HG02642 (cell line): ENCODE data around the gene TGFBI.
A peak's percentile ranks its signal among the peaks of the same experiment; 100 is the strongest.

Experiments
- ATAC-seq: cut with Tn5 transposase; IDR thresholded peaks from one replicate; pipeline ENCODE4 v1.9.1; 2021; ENCODE audit warnings: mild to moderate bottlenecking; ENCODE audit not compliant: unreplicated experiment, poor library complexity

The TGFBI gene

DNA sequence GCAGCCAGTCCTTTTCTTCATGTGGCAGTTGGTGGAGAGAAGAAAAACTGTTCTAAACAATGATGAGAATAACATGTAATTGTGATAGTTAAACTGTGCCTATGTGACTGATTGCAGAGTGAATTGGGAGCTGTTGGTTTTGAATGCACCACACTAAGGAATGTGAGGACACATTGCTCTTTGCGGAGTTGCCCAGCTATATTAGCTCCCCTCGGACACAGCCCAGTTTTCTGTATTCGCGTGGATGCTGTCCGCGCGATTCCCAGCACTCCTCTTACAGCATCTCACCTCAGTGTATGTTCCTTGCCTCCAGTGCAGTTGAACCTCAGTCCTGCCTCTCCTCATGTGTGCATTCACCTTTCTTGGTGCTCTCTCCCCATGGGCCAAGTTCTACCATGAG is 32.2 kb downstream of the TGFBI start:
- no peak for ATAC-seq

DNA sequence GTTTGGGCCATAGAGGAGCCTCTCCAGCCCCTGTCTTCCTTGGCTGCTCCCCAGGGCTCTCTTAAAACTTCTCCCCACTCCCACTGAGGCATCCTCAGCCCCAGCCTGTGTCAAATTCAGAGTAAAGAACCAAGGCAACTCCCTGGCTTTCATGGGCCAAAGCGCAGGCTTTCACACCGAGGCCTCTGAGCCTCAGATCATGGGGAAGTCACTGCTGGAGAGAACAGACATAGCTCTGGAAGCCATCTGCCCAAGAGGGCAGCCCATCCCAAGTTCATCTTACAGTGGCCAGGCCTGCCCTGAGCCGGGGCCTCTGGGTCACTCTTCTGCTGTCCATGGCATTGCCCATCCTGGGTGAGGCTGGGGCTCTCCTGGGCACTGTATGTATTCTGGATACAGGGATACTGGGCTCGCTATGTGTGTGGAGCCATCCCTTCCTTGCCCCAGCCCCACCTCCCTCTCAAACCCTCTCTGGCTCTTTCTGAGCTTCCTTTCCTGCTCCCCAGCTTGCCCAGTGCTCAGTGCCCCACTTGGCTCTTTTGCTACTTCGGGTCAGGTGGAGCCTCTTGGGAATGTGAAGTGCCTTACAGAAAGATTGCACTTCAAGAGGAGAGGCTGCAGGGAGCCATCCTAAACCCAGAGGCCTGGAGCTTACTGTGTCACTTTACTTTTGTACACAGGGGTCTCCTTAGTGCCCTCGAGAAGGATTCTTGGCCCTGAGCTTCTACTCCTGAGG is 33.0 kb downstream of the TGFBI start:
- no peak for ATAC-seq

DNA sequence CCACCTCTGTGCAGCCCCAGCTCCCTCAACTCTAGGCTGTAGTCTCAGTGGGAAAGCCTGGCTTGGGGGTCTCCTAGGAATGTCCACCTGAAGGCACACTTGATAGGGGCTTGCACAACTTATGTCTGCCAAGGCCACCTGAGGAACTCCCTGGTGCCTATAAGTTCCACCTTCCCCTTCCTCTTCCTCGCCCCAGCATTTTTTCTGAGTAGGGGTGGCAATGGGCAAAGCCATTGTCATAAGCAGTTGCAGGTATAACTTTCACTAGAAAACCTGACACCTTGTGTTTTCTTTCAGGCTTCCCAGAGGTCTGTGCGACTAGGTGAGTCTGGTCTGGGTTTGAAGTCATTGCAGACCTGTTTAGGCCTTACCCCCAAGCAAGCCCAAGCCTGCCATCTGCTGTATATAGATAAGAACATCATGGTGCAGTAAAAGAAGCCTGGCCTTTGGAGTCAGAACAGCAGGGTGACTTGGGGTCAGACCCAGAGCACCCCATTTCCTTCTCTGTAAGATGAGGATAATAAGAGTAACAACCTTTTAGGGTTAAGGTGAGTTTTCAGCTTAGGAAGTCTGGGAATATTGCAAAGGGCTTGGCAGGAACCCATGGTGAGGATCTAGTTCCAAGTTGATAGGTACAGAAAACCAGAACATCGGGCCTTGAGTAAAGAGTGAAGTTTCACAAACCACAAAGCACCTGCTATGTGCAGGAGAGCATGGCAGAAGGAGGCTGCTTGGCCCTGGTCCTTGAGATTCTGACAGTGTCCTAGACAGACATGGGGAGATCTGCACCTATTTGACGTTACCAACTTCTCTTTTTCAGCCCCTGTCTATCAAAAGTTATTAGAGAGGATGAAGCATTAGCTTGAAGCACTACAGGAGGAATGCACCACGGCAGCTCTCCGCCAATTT is 33.8 kb downstream of the TGFBI start:
- ATAC-seq = peak; percentile 79

DNA sequence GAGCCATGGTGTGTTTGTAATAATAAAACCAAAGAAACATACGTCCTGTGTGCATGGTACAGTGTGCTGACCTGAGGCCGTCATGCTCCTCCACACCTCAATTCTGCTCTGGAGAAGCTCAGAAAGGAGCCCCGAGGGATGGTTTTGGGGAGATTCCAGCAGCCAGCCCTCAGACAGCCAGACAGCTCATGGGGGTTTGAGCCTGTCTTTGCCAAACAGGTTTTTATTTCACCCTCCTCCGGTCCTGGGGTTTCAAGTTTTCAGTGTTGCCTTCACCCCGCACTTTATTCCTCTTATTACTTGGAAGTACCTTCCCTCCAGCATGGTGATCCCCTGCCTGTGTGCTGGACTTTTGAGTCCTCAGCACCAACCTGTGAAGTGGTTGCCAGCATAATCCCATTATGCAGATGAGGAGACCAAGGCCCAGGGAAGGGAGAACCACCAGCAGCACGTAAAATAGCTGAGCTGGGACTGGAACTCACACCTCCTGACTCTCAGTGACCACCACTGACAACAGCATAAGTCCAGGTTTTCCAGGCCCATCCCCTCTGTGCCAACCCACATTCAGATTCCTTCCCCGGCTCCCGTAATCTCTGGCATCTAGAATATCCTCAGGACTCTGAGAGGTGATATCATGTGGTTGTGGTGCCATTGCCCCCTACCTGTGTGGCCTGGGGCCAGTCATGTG is 35.1 kb downstream of the TGFBI start:
- ATAC-seq = no peak

- no peak for ATAC-seq
These were observed 35.7 kb downstream of the TGFBI start for GRCh38 chr5:136064510-136064909.

DNA sequence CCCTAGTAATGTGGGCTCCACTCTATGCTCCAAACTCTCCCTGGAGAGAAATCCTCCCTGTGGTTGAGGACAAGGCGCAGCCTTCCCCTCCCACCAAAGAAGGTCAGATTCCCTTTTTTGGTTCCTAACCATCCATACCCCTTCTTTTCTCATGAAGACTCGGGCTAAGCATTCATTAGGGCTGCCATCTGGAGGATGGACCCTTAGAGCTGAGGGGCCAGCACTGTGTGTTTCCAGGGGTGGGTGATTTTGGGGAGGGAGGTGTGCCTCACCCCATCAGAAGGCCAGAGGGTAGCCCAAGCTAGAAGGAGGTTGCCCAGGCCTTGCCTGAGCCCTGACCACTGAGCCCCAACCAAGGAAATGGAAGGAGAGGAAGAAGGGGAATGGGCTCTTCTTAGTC is 36.8 kb downstream of the TGFBI start:
- no peak for ATAC-seq

DNA sequence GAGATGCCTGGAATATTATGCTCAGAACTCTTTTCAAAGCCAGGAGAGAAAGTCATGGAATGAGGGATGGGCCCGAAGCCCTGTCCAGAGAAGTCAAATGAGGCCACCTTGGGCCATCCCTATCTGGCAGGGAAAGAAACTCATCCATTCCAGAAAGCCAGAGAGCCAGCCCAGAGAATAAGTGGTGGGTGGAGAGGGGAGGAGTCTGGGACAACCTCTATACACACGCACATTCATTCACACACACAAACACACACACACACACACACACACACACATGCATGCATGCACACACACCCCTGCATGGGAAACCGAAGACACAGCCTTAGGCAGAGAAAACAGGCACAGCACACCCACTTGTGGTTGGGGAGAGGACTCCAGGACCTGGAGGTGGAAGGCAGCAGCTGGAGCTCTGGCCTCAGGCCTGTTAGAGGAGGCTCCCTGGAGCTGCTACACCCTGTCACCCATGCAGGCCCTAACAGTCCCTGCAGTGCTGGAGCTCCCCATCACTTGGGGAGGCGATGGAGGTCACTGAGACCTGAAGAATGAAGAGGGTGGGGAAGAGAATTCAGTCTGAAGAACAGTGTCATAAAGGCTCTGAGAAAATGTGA is 38.0 kb downstream of the TGFBI start:
- no peak for ATAC-seq

- no peak for ATAC-seq
These were observed 38.6 kb downstream of the TGFBI start for GRCh38 chr5:136067422-136067821.

DNA sequence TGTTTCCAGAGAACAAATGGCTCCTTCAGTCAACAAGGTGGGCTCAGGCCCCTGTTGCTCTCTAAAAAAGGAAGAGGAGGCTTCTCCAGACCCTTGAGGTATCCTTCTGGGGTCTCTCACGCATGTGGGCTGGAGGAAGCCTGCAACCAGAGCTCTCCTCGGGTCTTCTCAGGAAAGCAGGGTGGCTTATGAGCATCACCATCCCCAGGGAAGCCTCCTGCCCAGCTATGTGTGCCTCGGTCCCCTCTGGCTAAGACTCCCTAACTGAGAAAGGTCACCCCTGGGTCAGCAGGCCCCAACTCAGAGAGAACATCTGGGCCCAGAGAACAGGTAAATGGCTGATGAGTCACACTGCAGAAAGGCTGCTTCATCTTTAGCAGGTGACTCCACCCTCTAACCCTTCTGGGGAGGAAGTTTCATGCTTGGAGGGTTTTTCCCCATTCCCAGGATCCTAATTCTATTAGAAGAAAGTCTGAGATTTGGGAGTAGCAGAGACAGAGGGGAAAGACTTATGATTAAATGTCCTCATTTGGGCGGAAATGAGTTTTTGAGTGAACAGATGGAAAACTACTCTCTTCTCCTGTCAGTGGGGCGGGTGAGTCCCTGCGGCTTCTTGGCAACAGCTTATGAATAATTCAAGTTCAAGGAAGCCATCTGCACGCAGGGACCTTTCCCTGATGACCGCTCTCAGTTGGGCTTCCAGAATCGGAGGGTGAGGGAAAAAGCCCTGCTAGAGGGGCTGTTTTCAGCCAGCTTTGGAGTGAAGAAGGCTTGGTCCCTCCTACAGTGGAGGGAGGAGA is 41.9 kb downstream of the TGFBI start:
- no peak for ATAC-seq

DNA sequence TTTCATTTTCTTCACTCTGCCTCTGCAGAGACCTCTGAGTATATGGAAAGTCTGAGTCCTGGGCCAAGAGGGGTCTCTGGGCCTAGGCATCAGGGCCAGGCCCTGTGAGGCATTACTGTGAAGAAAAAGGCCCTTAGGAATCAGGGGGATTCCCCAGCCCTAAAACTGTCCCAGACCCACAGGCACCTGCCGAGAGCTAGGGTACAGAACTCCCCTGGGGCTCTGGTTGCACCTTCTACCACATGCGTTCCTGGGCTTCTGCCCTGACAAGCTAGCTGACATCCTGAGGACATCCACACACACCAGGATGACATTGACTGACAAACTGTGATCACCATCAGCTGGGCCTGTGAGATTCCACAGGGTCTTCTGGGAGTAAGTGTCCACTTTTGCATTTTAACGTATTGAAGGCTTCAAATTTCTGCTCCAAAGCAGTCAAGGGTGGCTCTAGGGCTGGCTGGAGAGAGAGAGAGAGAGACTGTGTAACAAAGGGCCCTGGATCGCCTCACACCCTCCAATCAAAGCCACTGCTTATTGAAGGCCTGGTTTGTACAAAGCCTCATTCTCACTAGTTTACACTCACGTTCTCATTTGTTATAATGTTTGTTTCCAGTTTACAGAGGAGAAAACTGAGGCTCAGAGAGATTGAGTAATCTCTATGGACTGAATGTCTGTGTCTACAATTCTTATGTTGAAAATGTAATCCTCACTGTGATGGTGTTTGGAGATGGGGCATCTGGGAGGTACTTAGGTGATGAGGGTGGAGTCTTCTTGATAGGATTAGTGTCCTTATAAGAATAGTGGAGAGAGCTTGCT is 45.1 kb downstream of the TGFBI start:
- peak; percentile 93 for ATAC-seq

GRCh38 chr5:136075466-136075891 is 46.7 kb downstream of the TGFBI start:
- ATAC-seq = no peak

DNA sequence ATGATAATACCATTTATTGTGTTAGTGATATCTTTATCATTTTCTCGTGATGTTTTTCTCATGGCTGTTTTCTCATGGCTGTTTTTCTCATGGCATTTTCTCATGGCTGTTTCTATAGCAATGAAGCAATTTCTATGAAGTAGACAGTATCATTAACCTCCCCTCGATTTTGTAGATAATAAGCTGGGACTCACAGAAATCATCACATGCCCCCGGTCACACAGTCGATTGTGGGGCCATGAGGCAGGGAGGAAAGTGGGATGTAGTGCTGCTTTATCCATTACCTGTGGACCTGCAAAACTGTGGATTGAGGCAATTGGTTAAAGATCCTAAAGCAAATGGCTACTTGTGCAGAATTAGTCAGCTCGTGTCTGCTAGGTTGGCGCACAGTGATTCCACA is 47.3 kb downstream of the TGFBI start:
- no peak for ATAC-seq

DNA sequence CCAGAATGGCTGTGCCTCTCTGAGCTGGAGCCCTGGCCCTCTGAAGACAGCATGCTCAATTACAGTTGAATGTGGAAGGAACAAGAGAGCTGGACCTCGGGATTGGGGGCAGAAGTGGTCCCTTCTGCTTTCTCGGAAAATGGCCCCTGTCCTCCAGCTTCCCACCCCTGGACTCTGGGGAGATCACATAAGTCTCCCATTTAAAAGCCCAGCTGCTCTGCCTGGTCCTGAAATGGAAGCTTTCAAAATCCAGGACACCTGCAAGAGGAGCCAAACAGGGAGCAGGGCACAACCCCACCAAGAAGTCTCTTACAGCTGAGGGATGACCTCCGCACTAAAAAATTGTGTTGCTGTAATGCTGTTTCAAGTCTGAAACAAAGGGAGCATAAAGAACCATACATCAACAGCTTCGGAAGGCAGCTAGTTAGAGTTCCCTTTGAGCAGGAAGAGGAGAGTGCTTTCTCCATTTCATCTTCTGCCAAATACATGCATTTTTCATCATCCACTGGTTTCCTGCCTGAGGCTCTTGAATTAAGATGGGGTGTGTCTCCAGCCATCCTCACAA is 48.2 kb downstream of the TGFBI start:
- no peak for ATAC-seq

- ATAC-seq = no peak
These were observed 50.6 kb downstream of the TGFBI start for GRCh38 chr5:136079195-136079985.

GRCh38 chr5:136080113-136080482 is 51.3 kb downstream of the TGFBI start:
- ATAC-seq = peak; percentile 2

- peak; percentile 96 for ATAC-seq
These were observed 51.9 kb downstream of the TGFBI start for GRCh38 chr5:136080483-136081216.

DNA sequence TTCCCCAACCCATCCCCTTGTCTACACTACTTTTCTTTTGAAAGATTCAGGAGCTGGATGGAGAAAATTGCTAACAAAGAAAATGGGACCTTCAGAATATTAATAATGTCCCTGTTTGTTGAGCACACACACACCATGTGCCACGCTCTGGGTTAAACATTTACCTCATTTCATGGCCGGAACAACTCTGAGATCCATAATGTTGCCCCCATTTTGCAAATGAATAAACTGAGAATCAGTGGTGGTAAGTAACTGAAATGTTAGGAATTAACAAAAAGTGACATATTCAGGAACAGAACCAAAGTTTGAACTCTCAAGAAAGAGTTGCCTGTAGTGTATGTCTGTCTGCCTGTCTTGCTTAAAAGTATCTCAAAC is 52.4 kb downstream of the TGFBI start:
- no peak for ATAC-seq
